LNCAP (cell line): ENCODE data around the gene HS3ST6.

Experiments used
- CTCF ChIP-seq: fragments of 450-650 bp; IDR thresholded peaks from 2 replicates; pipeline ENCODE4 v1.5.1; 2017; ENCODE audit warnings: mild to moderate bottlenecking

The HS3ST6 gene

GRCh38 chr16:1941162-1942046 lies 23.2 kb upstream of the HS3ST6 start:
- TF ChIP-seq CTCF: no peak

GRCh38 chr16:1940273-1941161 lies 22.3 kb upstream of the HS3ST6 start:
- TF ChIP-seq CTCF: no peak

- no peak for TF ChIP-seq CTCF
Observed at GRCh38 chr16:1938910-1939309, 20.7 kb upstream of the HS3ST6 start.

GRCh38 chr16:1938316-1938715 lies 20.1 kb upstream of the HS3ST6 start:
- TF ChIP-seq CTCF: no peak

- TF ChIP-seq CTCF: no peak
Observed at GRCh38 chr16:1936945-1937479, 18.8 kb upstream of the HS3ST6 start.

DNA sequence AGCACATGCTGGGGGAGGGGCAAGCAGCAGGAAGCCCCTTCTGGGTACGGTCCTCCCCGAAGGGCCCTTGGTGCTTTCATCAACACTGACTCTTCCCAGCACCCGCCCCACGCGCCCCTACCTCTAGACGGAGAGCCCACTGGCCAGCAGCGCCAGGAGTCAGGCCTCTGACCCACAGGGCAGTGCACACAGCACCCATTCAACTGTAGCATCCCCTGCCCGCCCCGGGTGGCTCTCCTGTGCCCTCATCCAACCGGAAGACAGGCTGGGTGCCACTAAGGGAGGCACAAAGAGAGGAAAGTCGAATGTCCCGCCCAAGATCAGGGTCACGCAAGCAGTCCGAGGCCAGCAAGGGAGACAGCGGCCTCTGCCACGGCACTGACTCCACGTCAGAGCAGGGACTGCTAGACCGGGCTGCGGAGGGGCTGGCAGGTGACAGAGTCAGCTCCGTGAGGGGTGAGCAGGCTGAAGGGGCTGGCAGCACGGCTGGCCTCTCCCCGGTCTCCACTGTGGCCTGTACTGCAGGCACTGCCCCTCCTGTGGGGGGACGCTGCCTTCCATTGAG lies 15.0 kb upstream of the HS3ST6 start:
- no peak for TF ChIP-seq CTCF
